ENCODE measurements around the gene PRDX3. TPM values are rescaled to one million over a fixed set of nuclear protein-coding genes. Genes with fewer than 3 reads are reported as not detected.

PRDX3 gene
- polyA plus RNA-seq, 1 donor (not counting 4 experiments of a cell fraction or from before 2014, with no cell fraction given): 304 TPM

GRCh38 chr10:119221201-119221600 is 42.6 kb upstream of the PRDX3 start:
- dilution Hi-C loops (cut with MboI; ENCODE audit: extremely low pct_ligation_motif_present, low sequenced_read_pairs): loop anchor here (25.0 kb wide), 1 partner anchor 191 kb away; no protein-coding TSS in a partner anchor
- H4K20me1 ChIP-seq (ENCODE audit: control insufficient read depth, extremely low read depth, insufficient read depth, low read length): no peaks in the 10 kb centered on the region
- H3K9me3 ChIP-seq (ENCODE audit: control insufficient read depth, low read depth, low read length): no peaks in the 10 kb centered on the region
- H3K4me2 ChIP-seq (ENCODE audit: control insufficient read depth, extremely low read depth, insufficient read depth, low read depth, low read length): no peak overlapping the region
- H3K79me2 ChIP-seq (ENCODE audit: control insufficient read depth, insufficient read depth, low read length): peaks cover 11% of the 10 kb centered on the region
- no peaks in the 10 kb centered on the region for H3K9me1 ChIP-seq (ENCODE audit: control insufficient read depth, extremely low read depth, insufficient read depth, low read length)
- H3K9ac ChIP-seq (ENCODE audit: control insufficient read depth, extremely low read depth, insufficient read depth, low read length): no peak overlapping the region
- DNase-seq (ENCODE audit: low read depth, low spot score): no peak
- TF ChIP-seq CTCF (optimal IDR thresholded peaks at IDR 0.05 in 1 of 3, IDR thresholded peaks at IDR 0.05 in 1 of 3, conservative IDR thresholded peaks at IDR 0.05 in 1 of 3; ENCODE audit: extremely low read depth in 1 of 3, insufficient read depth in 2 of 3, low read length in 3 of 3) (no peak), EZH2 (IDR thresholded peaks at IDR 0.05; ENCODE audit: low read length) (no peak)
- H3K27ac ChIP-seq (ENCODE audit: control insufficient read depth, insufficient read depth, low read length): no peak overlapping the region
- no peaks in the 10 kb centered on the region for H3K4me1 ChIP-seq (ENCODE audit: control insufficient read depth, extremely low read depth, insufficient read depth, low read length)
- no peaks in the 10 kb centered on the region for H3K36me3 ChIP-seq (ENCODE audit: control insufficient read depth in 2 of 2, extremely low read depth in 1 of 2, insufficient read depth in 2 of 2, low read length in 2 of 2)
- H3K4me3 ChIP-seq (ENCODE audit: control insufficient read depth in 2 of 3, extremely low read depth in 1 of 3, insufficient read depth in 2 of 3, low read depth in 1 of 3, low read length in 3 of 3): no peak overlapping the region
- no peak overlapping the region for H2AFZ ChIP-seq (ENCODE audit: control insufficient read depth, low read length)
- no peaks in the 10 kb centered on the region for H3K27me3 ChIP-seq (ENCODE audit: control insufficient read depth, extremely low read depth, insufficient read depth, low read length)
- no peak for FAIRE-seq

- dilution Hi-C loops (cut with MboI; ENCODE audit: extremely low pct_ligation_motif_present, low sequenced_read_pairs): loop anchor here (25.0 kb wide), 1 partner anchor 192 kb away; no protein-coding TSS in a partner anchor
- no peak overlapping the region for H3K9ac ChIP-seq (ENCODE audit: control insufficient read depth, extremely low read depth, insufficient read depth, low read length)
- H3K4me1 ChIP-seq (ENCODE audit: control insufficient read depth, extremely low read depth, insufficient read depth, low read length): no peaks in the 10 kb centered on the region
- H3K4me2 ChIP-seq (ENCODE audit: control insufficient read depth, extremely low read depth, insufficient read depth, low read depth, low read length): no peak overlapping the region
- FAIRE-seq (no peak), DNase-seq (ENCODE audit: low read depth, low spot score) (no peak)
- no peak overlapping the region for H2AFZ ChIP-seq (ENCODE audit: control insufficient read depth, low read length)
- H3K79me2 ChIP-seq (ENCODE audit: control insufficient read depth, insufficient read depth, low read length): peaks cover 11% of the 10 kb centered on the region
- H3K27me3 ChIP-seq (ENCODE audit: control insufficient read depth, extremely low read depth, insufficient read depth, low read length): no peaks in the 10 kb centered on the region
- H4K20me1 ChIP-seq (ENCODE audit: control insufficient read depth, extremely low read depth, insufficient read depth, low read length): no peaks in the 10 kb centered on the region
- no peak overlapping the region for H3K27ac ChIP-seq (ENCODE audit: control insufficient read depth, insufficient read depth, low read length)
- no peaks in the 10 kb centered on the region for H3K9me1 ChIP-seq (ENCODE audit: control insufficient read depth, extremely low read depth, insufficient read depth, low read length)
- no peaks in the 10 kb centered on the region for H3K9me3 ChIP-seq (ENCODE audit: control insufficient read depth, low read depth, low read length)
- no peaks in the 10 kb centered on the region for H3K36me3 ChIP-seq (ENCODE audit: control insufficient read depth in 2 of 2, extremely low read depth in 1 of 2, insufficient read depth in 2 of 2, low read length in 2 of 2)
- TF ChIP-seq EZH2 (IDR thresholded peaks at IDR 0.05; ENCODE audit: low read length) (no peak), CTCF (optimal IDR thresholded peaks at IDR 0.05 in 1 of 3, IDR thresholded peaks at IDR 0.05 in 1 of 3, conservative IDR thresholded peaks at IDR 0.05 in 1 of 3; ENCODE audit: extremely low read depth in 1 of 3, insufficient read depth in 2 of 3, low read length in 3 of 3) (no peak)
- no peak overlapping the region for H3K4me3 ChIP-seq (ENCODE audit: control insufficient read depth in 2 of 3, extremely low read depth in 1 of 3, insufficient read depth in 2 of 3, low read depth in 1 of 3, low read length in 3 of 3)
Measured at GRCh38 chr10:119219871-119220270, 41.3 kb upstream of the PRDX3 start.
